ENCODE results near the gene DGCR6L.
"Not testable (repeated sequence)": the region's sequence is repeated elsewhere in the genome, so short reads cannot be mapped to it uniquely, and the experiment has no call there.

DNA sequence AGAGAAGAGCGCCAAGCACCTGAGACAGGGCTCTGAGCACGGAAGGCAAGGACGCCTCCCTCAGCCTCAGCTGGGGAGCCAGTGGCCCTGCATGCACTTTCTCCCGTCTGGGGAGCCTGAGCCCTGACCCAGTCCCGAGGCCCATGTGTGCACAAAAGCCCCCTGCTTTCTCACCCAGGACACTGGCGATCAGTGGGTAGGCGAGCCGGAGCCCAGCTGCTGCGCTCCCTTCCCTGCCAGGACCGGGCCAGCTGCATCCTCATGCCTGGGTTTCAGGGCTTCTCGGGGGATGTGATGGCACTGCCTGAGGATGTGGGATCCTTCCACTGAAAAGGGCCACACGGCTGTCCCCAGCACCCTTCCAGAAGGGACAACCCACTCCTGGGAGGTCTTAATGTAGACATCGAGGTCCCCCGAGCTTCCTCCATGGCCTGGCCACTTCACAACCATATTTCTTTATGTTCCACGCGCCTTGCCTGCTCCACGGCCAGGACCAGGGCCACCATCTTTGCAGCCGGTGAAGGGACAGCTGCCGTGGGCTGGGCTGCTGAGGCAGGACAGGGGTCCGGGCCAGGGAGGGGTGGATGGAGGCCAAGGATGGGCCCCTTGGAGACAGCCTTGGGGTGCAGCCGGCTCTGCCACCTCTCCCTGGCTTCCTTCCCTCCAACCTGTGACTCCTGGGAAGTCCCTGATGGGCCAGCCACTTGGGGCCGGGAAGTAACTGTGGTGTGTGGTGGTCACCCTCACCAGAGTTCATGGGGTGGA lies 41.0 kb downstream of the DGCR6L start:
- TF ChIP-seq, protein P1, sequence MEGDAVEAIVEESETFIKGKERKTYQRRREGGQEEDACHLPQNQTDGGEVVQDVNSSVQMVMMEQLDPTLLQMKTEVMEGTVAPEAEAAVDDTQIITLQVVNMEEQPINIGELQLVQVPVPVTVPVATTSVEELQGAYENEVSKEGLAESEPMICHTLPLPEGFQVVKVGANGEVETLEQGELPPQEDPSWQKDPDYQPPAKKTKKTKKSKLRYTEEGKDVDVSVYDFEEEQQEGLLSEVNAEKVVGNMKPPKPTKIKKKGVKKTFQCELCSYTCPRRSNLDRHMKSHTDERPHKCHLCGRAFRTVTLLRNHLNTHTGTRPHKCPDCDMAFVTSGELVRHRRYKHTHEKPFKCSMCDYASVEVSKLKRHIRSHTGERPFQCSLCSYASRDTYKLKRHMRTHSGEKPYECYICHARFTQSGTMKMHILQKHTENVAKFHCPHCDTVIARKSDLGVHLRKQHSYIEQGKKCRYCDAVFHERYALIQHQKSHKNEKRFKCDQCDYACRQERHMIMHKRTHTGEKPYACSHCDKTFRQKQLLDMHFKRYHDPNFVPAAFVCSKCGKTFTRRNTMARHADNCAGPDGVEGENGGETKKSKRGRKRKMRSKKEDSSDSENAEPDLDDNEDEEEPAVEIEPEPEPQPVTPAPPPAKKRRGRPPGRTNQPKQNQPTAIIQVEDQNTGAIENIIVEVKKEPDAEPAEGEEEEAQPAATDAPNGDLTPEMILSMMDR (IDR thresholded peaks at IDR 0.05; ENCODE audit: low read depth, low read length, poor library complexity, severe bottlenecking): not testable (repeated sequence)
- TF ChIP-seq EZH2phosphoT487 (IDR thresholded peaks at IDR 0.05; ENCODE audit: borderline replicate concordance, low read length): not testable (repeated sequence)

All from DOHH2 (cell line).